GM18951 (cell line): Measurements from ENCODE around the gene SATB2.

Source experiments
- POLR2A ChIP-seq: IDR thresholded peaks from 4 replicates; pipeline ENCODE4 v1.6.1; 2011; ENCODE audit warnings: mild to moderate bottlenecking; ENCODE audit not compliant: insufficient read length, insufficient read depth; ENCODE audit errors: extremely low read depth
- in situ Hi-C: fragments of 300-500 bp; cut with MboI; formaldehyde crosslinking; loops from one replicate; pipeline ENCODE4 v1.12.0; 2022; ENCODE audit warnings: low sequenced_read_pairs, mixed read lengths, inconsistent platforms; ENCODE audit not compliant: unreplicated experiment

SATB2 gene

DNA sequence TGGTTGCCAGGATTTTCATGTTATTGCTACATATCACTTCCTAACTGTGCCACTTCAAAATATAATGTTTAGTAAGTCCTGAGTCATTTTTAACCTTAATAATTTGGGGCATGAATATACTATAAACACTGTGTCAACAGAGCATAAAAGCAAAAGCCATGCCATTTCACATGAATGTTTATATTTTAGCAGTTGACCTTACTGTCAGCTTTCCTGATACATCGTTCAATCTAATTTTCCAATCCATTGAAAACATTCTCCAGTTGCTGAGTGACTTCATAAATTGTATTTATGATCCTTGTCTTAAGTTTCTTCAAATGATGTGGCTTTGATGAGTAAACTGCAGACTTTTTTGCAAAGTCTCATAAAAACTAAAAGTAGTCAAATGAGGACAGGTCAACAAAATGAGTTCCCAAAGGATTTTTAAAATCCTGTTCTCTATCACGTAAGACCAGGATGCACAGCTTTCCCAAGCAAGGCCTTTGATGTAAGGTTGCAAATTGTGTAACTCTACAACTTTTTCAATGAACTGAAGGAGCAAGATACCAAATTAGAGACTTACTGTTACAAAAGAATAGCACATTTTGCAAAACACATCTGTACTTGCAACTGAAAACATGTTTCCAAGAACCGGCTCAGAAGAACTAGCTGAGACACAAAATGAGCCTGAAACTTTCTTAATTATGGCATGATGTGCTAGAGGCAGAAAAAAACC is 117.7 kb downstream of the SATB2 start:
- in situ Hi-C loops: no loop called here
- no peak for TF ChIP-seq POLR2A

DNA sequence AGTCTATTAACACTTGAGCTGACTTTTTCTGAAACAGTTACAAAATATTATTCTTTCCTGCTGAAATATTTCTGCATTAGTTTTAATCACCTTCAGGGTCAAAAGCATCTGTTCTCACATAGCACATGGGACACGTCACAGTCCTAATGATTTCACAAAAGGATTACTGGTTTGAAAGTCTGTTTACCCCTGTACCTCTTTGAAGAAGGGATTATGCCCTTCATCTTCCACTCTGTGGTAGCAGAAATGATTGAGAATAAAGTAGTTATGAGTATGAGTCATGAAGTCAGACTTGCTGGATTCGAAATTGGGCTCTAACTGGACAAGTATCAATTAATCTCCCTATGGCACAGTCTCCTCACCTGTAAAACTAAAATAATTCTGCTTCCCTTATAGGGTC is 121.2 kb downstream of the SATB2 start:
- in situ Hi-C loops: no loop called here
- TF ChIP-seq POLR2A: no peak

DNA sequence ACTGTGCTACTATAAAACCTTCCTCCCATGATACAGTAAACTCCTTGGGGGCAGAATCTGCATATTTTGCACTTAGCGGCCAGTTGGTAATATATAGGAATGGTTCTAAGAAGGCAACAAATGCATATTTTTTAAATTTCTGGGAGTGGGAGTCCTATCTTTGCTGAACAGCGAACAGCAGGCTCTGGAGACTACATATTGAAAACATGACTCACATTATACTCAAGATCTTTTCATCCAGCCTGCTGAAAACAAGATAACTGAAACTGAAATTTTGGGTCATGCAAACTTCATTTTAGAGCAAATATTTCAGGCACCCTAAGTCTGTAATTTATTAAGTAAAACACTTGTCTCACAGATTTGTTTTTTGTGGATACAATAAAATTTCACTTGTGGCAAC is 122.2 kb downstream of the SATB2 start:
- in situ Hi-C loops: no loop called here
- TF ChIP-seq POLR2A: no peak

- in situ Hi-C loops: no loop called here
- TF ChIP-seq POLR2A: no peak
Observed at GRCh38 chr2:199329466-199329865, 128.3 kb downstream of the SATB2 start.

DNA sequence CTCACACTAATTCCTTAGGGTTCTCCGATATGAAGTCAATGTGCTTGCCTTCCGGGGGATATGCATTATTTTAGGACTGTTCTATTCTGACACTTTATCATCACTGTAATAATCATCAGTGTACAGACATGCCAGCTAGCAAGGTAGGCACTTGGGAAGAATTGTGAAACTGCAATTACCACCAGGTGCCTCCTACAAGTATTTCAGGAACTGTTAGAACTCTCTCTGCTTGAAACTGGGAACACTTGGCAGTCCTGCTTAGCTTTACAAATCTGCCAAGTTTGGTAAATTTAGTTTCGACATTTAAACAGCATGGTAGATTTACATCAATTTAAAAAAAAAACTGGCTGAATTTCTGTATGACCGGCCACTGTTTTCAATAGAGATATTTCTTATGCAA is 128.7 kb downstream of the SATB2 start:
- TF ChIP-seq POLR2A: no peak
- in situ Hi-C loops: no loop called here

DNA sequence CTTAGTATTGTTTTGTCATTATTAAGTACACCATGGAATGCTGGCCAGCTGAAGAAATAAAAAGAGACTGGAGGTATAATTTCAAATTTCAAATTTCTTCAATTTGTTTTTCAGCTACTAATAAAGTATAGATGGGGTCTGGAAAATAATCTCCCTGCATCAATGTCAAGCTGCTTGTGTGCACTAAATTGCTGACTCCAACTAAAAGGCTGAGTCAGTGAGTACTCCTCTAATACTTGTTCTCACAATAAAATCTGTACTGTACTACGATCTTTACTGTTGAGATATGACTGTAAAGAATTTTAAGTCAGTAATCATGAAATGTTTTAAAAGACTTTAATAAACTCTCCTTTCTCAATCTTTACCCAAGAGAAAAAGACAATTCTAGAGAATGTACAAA is 131.9 kb downstream of the SATB2 start:
- in situ Hi-C loops: no loop called here
- TF ChIP-seq POLR2A: no peak

- in situ Hi-C loops: no loop called here
- TF ChIP-seq POLR2A: no peak
Observed at GRCh38 chr2:199322151-199322550, 135.6 kb downstream of the SATB2 start.

GRCh38 chr2:199317646-199318045 is 140.1 kb downstream of the SATB2 start:
- no peak for TF ChIP-seq POLR2A
- in situ Hi-C loops: no loop called here

DNA sequence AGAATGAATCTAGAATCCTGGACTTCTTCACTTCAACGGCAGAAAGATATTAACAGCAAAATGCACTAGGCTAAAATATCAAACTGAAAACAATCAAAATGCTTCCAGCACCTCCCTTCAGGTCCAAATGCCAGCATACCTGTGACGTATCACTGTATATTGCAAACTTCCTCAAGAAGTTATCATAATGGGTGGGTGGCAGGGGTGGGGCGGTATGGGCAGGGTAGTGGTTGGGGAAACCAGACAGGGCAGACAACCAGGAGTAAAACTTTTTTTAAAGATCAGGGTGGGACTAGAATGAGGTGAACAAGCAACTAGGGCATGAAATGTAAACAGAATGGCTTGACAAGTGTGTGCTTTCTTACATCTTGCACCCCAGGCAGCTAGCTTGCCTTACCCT is 140.9 kb downstream of the SATB2 start:
- TF ChIP-seq POLR2A: no peak
- in situ Hi-C loops: no loop called here

DNA sequence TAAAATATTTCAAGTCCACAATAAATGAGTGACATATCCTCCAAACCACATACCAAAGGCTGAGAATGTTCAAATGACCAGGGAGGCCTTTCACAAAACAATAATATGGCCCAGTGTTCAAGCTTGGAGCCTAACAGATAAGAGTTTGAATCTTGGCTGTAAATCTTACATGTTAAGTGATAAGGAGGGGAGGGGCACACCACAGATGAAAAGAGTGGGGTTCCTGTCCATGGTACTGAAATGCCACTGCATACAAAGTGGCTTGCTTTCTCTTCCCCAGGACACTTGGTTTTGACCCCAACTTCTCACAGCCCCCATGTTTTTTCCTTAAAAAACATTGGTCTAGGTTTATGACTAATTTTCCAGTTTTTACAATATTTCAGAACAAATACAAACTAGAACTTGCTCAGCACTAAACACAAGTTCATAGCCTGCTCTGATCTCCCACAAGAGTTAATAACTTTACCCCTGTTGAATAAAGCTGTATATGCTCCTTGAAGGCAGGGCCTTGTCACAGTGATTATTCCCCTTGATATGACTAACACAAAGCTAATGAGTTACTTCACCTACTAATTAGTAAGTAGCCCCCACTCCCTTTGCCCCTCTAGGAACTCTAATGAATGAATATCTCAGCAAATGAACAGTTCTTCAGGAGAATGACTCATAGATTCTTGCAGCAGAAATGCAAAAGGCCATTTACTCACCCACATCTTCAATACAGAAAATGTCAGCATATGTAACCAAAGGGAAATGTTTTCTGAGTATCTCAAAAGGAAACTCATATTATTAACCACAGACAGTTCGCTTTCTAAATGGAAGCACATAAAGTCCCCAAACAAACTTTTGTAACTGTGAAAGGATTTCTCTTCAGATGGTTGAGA is 142.2 kb downstream of the SATB2 start:
- no peak for TF ChIP-seq POLR2A
- in situ Hi-C loops: no loop called here

GRCh38 chr2:199312931-199313330 is 144.8 kb downstream of the SATB2 start:
- in situ Hi-C loops: no loop called here
- TF ChIP-seq POLR2A: no peak

GRCh38 chr2:199310771-199311585 is 146.8 kb downstream of the SATB2 start:
- in situ Hi-C loops: no loop called here
- no peak for TF ChIP-seq POLR2A

DNA sequence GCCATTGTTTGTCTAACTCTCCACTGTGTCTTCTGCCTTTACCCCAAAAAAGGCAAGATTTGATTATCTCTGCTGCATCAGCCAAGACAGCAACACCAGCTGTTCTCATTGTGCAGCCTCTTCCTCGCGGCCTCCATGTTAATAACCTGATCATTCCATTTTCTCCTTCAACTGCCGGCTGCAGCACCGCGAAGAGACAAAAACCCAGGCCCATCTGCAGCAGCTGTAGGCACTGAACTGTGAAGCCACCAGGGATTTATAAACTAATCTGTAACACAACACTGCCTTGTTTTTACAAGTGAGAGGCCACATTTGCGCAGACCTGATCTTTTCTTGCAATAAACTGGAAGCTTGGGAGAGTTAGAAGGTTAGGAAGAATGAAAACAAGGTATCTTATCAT is 147.8 kb downstream of the SATB2 start:
- in situ Hi-C loops: no loop called here
- TF ChIP-seq POLR2A: no peak

DNA sequence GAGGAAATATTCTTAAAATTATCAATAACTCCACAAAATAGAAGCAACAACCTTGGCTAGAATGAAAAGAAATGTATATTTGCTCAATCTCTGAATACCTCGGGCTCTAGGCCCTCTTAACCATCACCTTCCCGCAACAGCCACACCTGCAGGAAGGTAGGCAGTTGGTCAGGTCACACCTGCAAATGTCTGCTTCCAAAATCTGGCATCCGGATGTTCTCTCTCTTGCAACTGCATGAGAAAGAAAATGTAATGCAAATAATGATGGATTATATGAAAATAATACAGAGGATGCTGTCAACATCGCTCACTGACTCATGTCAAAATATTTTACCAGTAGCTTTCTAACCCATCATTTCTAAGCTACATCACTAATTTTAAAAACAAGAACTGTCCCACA is 148.3 kb downstream of the SATB2 start:
- in situ Hi-C loops: no loop called here
- TF ChIP-seq POLR2A: no peak

DNA sequence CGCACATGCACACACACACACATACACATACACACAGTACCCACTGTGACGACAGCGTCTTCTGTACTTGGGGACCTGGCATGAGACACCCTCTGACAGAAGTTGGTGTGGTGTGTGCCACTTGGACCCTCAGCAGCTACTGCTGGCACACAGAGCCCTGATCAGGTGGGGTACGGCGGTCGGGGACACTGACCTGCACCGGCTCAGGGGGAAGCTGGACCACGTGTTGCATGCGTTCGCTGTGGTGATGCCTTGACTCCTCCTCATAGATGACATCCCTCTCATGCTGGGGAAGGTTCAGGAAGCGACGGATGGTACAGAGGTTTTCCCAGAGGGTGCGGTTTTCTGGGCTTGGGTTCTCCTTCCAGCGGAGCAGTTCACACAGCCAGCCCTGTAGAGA is 149.2 kb downstream of the SATB2 start:
- no peak for TF ChIP-seq POLR2A
- in situ Hi-C loops: no loop called here
